HEK293 (cell line): ENCODE results near the gene PROSER3.

Source experiments
- FEZF1 ChIP-seq: fragments of 450-650 bp; formaldehyde crosslinking; IDR thresholded peaks from 2 replicates; pipeline ENCODE4 v1.5.1; 2016; ENCODE audit warnings: missing biosample characterization, missing genetic modification characterization
- GLIS1 ChIP-seq: fragments of 450-650 bp; formaldehyde crosslinking; IDR thresholded peaks from 2 replicates; pipeline ENCODE4 v1.5.1; 2016; ENCODE audit warnings: missing biosample characterization, missing genetic modification characterization
- IKZF3 ChIP-seq: fragments of 450-650 bp; IDR thresholded peaks from 2 replicates; pipeline ENCODE4 v1.5.0; 2018; ENCODE audit warnings: missing biosample characterization, mild to moderate bottlenecking, missing genetic modification characterization, moderate library complexity
- KLF8 ChIP-seq: fragments of 450-650 bp; formaldehyde crosslinking; IDR thresholded peaks from 2 replicates; pipeline ENCODE4 v1.5.1; 2016; ENCODE audit warnings: missing biosample characterization, missing genetic modification characterization
- MYNN ChIP-seq: fragments of 450-650 bp; formaldehyde crosslinking; IDR thresholded peaks from 2 replicates; pipeline ENCODE4 v1.5.1; 2016; ENCODE audit warnings: missing biosample characterization, missing genetic modification characterization, borderline replicate concordance
- MZF1 ChIP-seq: fragments of 450-650 bp; formaldehyde crosslinking; IDR thresholded peaks from 2 replicates; pipeline ENCODE4 v1.5.1; 2017; ENCODE audit warnings: missing biosample characterization, missing genetic modification characterization, borderline replicate concordance
- OSR2 ChIP-seq: fragments of 450-650 bp; formaldehyde crosslinking; IDR thresholded peaks from 2 replicates; pipeline ENCODE4 v1.5.1; 2016; ENCODE audit warnings: missing biosample characterization, missing genetic modification characterization
- PRDM2 ChIP-seq: fragments of 450-650 bp; formaldehyde crosslinking; IDR thresholded peaks from 2 replicates; pipeline ENCODE4 v1.5.1; 2016; ENCODE audit warnings: missing biosample characterization, missing genetic modification characterization, borderline replicate concordance
- RBAK ChIP-seq: fragments of 450-650 bp; formaldehyde crosslinking; IDR thresholded peaks from 2 replicates; pipeline ENCODE4 v1.5.1; 2016; ENCODE audit warnings: missing biosample characterization, missing genetic modification characterization
- ZBTB21 ChIP-seq: fragments of 450-650 bp; formaldehyde crosslinking; IDR thresholded peaks from 2 replicates; pipeline ENCODE4 v1.5.1; 2017; ENCODE audit warnings: missing biosample characterization, missing genetic modification characterization
- ZBTB48 ChIP-seq: fragments of 450-650 bp; formaldehyde crosslinking; IDR thresholded peaks from 2 replicates; pipeline ENCODE4 v1.5.1; 2016; ENCODE audit warnings: missing biosample characterization, missing genetic modification characterization
- ZNF10 ChIP-seq: fragments of 450-650 bp; formaldehyde crosslinking; IDR thresholded peaks from 2 replicates; pipeline ENCODE4 v1.5.1; 2017; ENCODE audit warnings: missing biosample characterization, missing genetic modification characterization
- ZNF155 ChIP-seq: fragments of 450-650 bp; formaldehyde crosslinking; IDR thresholded peaks from 2 replicates; pipeline ENCODE4 v1.5.1; 2016; ENCODE audit warnings: missing biosample characterization, missing genetic modification characterization
- ZNF16 ChIP-seq: fragments of 450-650 bp; formaldehyde crosslinking; IDR thresholded peaks from 2 replicates; pipeline ENCODE4 v1.5.1; 2016; ENCODE audit warnings: low read depth, missing biosample characterization, missing genetic modification characterization
- ZNF311 ChIP-seq: fragments of 450-650 bp; formaldehyde crosslinking; IDR thresholded peaks from 2 replicates; pipeline ENCODE4 v1.5.1; 2017; ENCODE audit warnings: missing biosample characterization, missing genetic modification characterization, borderline replicate concordance
- ZNF350 ChIP-seq: fragments of 450-650 bp; formaldehyde crosslinking; IDR thresholded peaks from 2 replicates; pipeline ENCODE4 v1.5.0; 2017; ENCODE audit warnings: missing biosample characterization, mild to moderate bottlenecking, missing genetic modification characterization
- ZNF391 ChIP-seq: fragments of 450-650 bp; formaldehyde crosslinking; IDR thresholded peaks from 2 replicates; pipeline ENCODE4 v1.5.1; 2016; ENCODE audit warnings: low read depth, missing biosample characterization, missing genetic modification characterization, borderline replicate concordance
- ZNF544 ChIP-seq: fragments of 450-650 bp; formaldehyde crosslinking; IDR thresholded peaks from 2 replicates; pipeline ENCODE4 v1.5.0; 2017; ENCODE audit warnings: missing biosample characterization, missing genetic modification characterization
- ZNF548 ChIP-seq: fragments of 450-650 bp; formaldehyde crosslinking; IDR thresholded peaks from 2 replicates; pipeline ENCODE4 v1.5.1; 2016; ENCODE audit warnings: missing biosample characterization, missing genetic modification characterization
- ZNF626 ChIP-seq: fragments of 450-650 bp; sonication (Bioruptor Pico); formaldehyde crosslinking; IDR thresholded peaks from 2 replicates; pipeline ENCODE4 v1.5.1; 2018; ENCODE audit warnings: missing biosample characterization, missing genetic modification characterization, inconsistent platforms
- ZNF677 ChIP-seq: fragments of 450-650 bp; IDR thresholded peaks from 2 replicates; pipeline ENCODE4 v1.5.0; 2018; ENCODE audit warnings: missing biosample characterization, mild to moderate bottlenecking, missing genetic modification characterization, moderate library complexity
- ZNF701 ChIP-seq: fragments of 450-650 bp; formaldehyde crosslinking; IDR thresholded peaks from 2 replicates; pipeline ENCODE4 v1.5.1; 2016; ENCODE audit warnings: missing biosample characterization, missing genetic modification characterization
- ZNF791 ChIP-seq: fragments of 450-650 bp; formaldehyde crosslinking; IDR thresholded peaks from 2 replicates; pipeline ENCODE4 v1.5.1; 2016; ENCODE audit warnings: missing biosample characterization, missing genetic modification characterization
- ZNF843 ChIP-seq: fragments of 450-650 bp; formaldehyde crosslinking; IDR thresholded peaks from 2 replicates; pipeline ENCODE4 v1.5.1; 2016; ENCODE audit warnings: missing biosample characterization, missing genetic modification characterization
- ZSCAN23 ChIP-seq: fragments of 450-650 bp; formaldehyde crosslinking; IDR thresholded peaks from 2 replicates; pipeline ENCODE4 v1.5.1; 2016; ENCODE audit warnings: missing biosample characterization, missing genetic modification characterization
- TF ChIP-seq, protein P1 (sequence below): fragments of 450-650 bp; formaldehyde crosslinking; IDR thresholded peaks from 2 replicates; pipeline ENCODE4 v1.5.1; 2017; ENCODE audit warnings: missing biosample characterization, missing genetic modification characterization
- TF ChIP-seq, protein P2 (sequence below): fragments of 450-650 bp; formaldehyde crosslinking; IDR thresholded peaks from 2 replicates; pipeline ENCODE4 v1.5.1; 2016; ENCODE audit warnings: missing biosample characterization, missing genetic modification characterization, borderline replicate concordance
- TF ChIP-seq, protein P3 (sequence below): fragments of 450-650 bp; formaldehyde crosslinking; IDR thresholded peaks from 2 replicates; pipeline ENCODE4 v1.5.1; 2016; ENCODE audit warnings: missing biosample characterization, missing genetic modification characterization
- TF ChIP-seq, protein P4 (sequence below): fragments of 450-650 bp; formaldehyde crosslinking; IDR thresholded peaks from 2 replicates; pipeline ENCODE4 v1.5.1; 2016; ENCODE audit warnings: missing biosample characterization, missing genetic modification characterization

The PROSER3 gene

GRCh38 chr19:35716801-35717664 is 40.9 kb upstream of the PROSER3 start (continued):
- TF ChIP-seq MZF1 (tag by site-specific recombination) (no peak), ZNF391 (peak; percentile 99), ZNF843 (peak; percentile 78), ZNF548 (tag by site-specific recombination) (no peak), ZSCAN23 (tag by site-specific recombination) (no peak; the same call in 1 of the 2 replicates), ZNF10 (0 out of 2 replicates have a peak, but pooled peaks have one; percentile 32), ZBTB48 (peak; percentile 82), OSR2 (tag by site-specific recombination) (0 out of 2 replicates have a peak, but pooled peaks have one; percentile 20), RBAK (no peak), FEZF1 (tag by site-specific recombination) (no peak), PRDM2 (tag by site-specific recombination) (0 out of 2 replicates have a peak, but pooled peaks have one; percentile 65), ZNF701 (no peak), GLIS1 (tag by site-specific recombination) (no peak; the same call in none of the 2 replicates), MYNN (no peak), ZNF791 (no peak), ZNF311 (tag by site-specific recombination) (no peak), IKZF3 (tag by site-specific recombination) (peak; percentile 72), ZNF677 (0 out of 2 replicates have a peak, but pooled peaks have one; percentile 2), ZNF544 (tag by site-specific recombination) (no peak), ZNF350 (tag by site-specific recombination) (no peak), KLF8 (tag by site-specific recombination) (peak; percentile 96), ZNF16 (no peak), ZNF155 (tag by site-specific recombination) (no peak), ZBTB21 (tag by site-specific recombination) (peak; percentile 80; the same call in 1 of the 2 replicates), ZNF626 (tag by site-specific recombination) (no peak)
- TF ChIP-seq, protein P1, sequence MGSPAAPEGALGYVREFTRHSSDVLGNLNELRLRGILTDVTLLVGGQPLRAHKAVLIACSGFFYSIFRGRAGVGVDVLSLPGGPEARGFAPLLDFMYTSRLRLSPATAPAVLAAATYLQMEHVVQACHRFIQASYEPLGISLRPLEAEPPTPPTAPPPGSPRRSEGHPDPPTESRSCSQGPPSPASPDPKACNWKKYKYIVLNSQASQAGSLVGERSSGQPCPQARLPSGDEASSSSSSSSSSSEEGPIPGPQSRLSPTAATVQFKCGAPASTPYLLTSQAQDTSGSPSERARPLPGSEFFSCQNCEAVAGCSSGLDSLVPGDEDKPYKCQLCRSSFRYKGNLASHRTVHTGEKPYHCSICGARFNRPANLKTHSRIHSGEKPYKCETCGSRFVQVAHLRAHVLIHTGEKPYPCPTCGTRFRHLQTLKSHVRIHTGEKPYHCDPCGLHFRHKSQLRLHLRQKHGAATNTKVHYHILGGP (tag by site-specific recombination) = no peak
- TF ChIP-seq, protein P2, sequence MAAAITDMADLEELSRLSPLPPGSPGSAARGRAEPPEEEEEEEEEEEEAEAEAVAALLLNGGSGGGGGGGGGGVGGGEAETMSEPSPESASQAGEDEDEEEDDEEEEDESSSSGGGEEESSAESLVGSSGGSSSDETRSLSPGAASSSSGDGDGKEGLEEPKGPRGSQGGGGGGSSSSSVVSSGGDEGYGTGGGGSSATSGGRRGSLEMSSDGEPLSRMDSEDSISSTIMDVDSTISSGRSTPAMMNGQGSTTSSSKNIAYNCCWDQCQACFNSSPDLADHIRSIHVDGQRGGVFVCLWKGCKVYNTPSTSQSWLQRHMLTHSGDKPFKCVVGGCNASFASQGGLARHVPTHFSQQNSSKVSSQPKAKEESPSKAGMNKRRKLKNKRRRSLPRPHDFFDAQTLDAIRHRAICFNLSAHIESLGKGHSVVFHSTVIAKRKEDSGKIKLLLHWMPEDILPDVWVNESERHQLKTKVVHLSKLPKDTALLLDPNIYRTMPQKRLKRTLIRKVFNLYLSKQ (tag by site-specific recombination) = no peak; the same call in 1 of the 2 replicates
- TF ChIP-seq, protein P3, sequence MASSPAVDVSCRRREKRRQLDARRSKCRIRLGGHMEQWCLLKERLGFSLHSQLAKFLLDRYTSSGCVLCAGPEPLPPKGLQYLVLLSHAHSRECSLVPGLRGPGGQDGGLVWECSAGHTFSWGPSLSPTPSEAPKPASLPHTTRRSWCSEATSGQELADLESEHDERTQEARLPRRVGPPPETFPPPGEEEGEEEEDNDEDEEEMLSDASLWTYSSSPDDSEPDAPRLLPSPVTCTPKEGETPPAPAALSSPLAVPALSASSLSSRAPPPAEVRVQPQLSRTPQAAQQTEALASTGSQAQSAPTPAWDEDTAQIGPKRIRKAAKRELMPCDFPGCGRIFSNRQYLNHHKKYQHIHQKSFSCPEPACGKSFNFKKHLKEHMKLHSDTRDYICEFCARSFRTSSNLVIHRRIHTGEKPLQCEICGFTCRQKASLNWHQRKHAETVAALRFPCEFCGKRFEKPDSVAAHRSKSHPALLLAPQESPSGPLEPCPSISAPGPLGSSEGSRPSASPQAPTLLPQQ (tag by site-specific recombination) = peak; percentile 87
- TF ChIP-seq, protein P4, sequence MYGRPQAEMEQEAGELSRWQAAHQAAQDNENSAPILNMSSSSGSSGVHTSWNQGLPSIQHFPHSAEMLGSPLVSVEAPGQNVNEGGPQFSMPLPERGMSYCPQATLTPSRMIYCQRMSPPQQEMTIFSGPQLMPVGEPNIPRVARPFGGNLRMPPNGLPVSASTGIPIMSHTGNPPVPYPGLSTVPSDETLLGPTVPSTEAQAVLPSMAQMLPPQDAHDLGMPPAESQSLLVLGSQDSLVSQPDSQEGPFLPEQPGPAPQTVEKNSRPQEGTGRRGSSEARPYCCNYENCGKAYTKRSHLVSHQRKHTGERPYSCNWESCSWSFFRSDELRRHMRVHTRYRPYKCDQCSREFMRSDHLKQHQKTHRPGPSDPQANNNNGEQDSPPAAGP (tag by site-specific recombination) = peak; percentile 96
